Fibroblast of peridontal ligament (primary cell): ENCODE data around the gene R3HDM4.
A peak's percentile ranks its signal among the peaks of the same experiment; 100 is the strongest.
"Not testable (repeated sequence)": the region's sequence is repeated elsewhere in the genome, so short reads cannot be mapped to it uniquely, and the experiment has no call there.

Experiments
- DNase-seq: peaks from one replicate; pipeline ENCODE4 v3.0.0-alpha.2; 2010; ENCODE audit errors: extremely low read depth

The R3HDM4 gene

GRCh38 chr19:877992-878660 lies 34.9 kb downstream of the R3HDM4 start:
- not testable (repeated sequence) for DNase-seq

- DNase-seq = no peak
These were observed 36.2 kb downstream of the R3HDM4 start for GRCh38 chr19:876780-877314.

- DNase-seq = no peak
These were observed 36.9 kb downstream of the R3HDM4 start for GRCh38 chr19:876089-876488.

- DNase-seq = no peak
These were observed 37.6 kb downstream of the R3HDM4 start for GRCh38 chr19:875265-875879.

GRCh38 chr19:873561-874041 lies 39.4 kb downstream of the R3HDM4 start:
- DNase-seq = no peak

- DNase-seq = no peak
These were observed 39.9 kb downstream of the R3HDM4 start for GRCh38 chr19:873084-873483.

GRCh38 chr19:872266-872951 lies 40.6 kb downstream of the R3HDM4 start:
- no peak for DNase-seq

- no peak for DNase-seq
These were observed 41.4 kb downstream of the R3HDM4 start for GRCh38 chr19:871446-872265.

GRCh38 chr19:870963-871401 lies 42.0 kb downstream of the R3HDM4 start:
- no peak for DNase-seq

GRCh38 chr19:870314-870713 lies 42.7 kb downstream of the R3HDM4 start:
- DNase-seq = no peak

- peak; percentile 97 for DNase-seq
These were observed 43.5 kb downstream of the R3HDM4 start for GRCh38 chr19:869245-870177.

- no peak for DNase-seq
These were observed 44.4 kb downstream of the R3HDM4 start for GRCh38 chr19:868458-869244.

GRCh38 chr19:867855-868457 lies 45.1 kb downstream of the R3HDM4 start:
- no peak for DNase-seq

- no peak for DNase-seq
These were observed 45.7 kb downstream of the R3HDM4 start for GRCh38 chr19:867301-867793.

GRCh38 chr19:866769-867300 lies 46.2 kb downstream of the R3HDM4 start:
- no peak for DNase-seq

GRCh38 chr19:863315-863620 lies 49.8 kb downstream of the R3HDM4 start:
- DNase-seq = no peak

- peak; percentile 30 for DNase-seq
These were observed 50.3 kb downstream of the R3HDM4 start for GRCh38 chr19:862581-863314.
